HL-60/S4 (cell line): ENCODE measurements around the gene METAP2.

Experiments
- in situ Hi-C: fragments of 300-500 bp; cut with MboI; formaldehyde crosslinking; loops from 2 replicates; pipeline ENCODE4 v1.14.3; 2022; ENCODE audit warnings: low sequenced_read_pairs

The METAP2 gene

DNA sequence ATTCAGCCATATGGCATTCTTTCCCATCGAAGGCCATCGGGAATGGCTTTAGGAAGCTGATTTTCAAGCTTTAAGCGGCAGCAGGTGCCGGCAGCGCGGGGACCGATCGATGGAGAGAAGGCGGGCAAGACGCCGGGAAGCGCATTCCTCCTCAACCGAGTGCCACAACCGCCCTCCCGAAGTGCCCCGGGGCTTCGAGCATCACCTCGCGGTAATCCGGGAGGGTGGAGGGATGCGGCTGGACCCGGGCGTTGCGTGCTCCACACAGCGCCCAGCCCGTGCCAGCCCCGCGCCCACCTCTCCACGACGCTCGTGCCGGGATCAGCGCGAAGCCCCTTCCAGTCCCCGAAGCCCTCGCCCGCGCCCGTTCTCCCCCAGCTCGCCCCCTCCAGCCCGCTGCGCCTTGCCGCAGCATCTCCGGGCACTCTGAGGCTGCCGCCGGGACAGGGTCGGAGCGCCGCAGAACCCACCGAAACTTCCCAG, 74.1 kb downstream of the METAP2 start:
- in situ Hi-C loops: no loop called here

DNA sequence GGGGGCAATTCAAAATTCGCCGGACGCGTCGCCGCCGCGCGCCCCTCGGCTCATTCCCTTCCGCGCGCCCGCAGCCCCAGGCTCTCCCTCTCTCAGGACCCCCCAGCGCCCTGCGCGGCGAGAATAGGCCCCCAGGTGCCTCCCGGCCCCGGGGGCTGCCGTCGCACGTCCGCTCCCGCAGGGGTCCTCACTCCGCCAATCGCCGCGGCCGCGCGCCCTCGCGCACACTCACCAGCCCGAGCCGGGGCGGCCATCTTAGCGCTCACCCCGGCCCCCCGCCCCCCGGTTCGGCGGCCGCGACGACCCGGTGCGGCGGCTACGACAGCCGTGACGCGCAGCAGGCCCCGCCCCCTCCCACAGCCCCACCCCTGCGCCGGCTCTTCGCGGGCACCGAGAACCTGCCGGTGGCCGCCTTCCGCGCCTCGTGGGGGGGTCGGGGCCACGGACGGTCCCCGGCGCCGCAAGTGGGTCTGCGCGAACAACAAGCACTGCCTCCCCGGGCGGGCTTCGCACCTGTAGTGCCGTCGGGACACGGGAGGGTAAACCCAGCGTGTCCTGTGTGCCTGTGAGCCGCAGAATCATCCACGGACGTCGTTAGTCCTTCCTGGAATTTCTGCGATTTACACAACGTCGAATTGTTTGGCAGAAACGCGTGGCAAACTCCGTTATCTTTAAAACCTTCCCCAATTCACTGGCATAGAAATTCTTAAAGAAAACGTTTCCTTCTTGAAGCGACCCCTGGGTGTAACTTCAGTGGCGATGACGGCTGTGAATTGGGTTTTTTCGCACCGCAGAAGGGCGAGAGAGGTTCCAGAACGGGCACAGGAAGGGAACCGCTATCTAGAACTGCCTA, 74.8 kb downstream of the METAP2 start:
- in situ Hi-C loops: no loop called here

DNA sequence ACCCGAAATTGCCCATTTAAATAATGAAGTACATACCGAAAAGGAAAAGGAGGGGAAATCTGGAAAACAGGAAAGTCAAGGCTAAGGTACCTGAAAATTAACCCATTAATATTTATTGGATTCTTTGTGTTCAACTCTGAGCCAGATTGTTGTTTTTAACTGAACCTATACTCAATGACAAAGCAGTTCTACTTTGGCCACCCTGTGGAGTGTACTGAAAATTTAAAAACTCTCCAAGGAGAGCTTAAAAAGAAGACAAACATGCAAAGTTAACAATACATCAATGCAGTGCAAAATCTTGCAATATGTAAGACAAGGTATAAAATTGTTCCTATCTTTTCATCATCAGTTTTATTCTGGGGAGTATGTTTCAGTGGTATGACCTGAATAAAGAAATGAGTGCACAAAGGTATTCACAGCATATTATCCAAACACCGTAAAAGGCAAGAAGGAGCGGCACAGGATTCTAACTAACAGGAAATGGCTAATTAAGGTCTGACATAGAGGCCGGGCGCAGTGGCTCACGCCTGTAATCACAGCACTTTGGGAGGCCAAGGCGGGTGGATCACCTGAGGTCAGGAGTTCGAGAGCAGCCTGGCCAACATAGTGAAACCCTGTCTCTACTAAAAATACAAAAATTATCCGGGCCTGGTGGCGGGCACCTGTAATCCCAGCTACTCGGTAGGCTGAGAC, 75.6 kb downstream of the METAP2 start:
- in situ Hi-C loops: no loop called here

DNA sequence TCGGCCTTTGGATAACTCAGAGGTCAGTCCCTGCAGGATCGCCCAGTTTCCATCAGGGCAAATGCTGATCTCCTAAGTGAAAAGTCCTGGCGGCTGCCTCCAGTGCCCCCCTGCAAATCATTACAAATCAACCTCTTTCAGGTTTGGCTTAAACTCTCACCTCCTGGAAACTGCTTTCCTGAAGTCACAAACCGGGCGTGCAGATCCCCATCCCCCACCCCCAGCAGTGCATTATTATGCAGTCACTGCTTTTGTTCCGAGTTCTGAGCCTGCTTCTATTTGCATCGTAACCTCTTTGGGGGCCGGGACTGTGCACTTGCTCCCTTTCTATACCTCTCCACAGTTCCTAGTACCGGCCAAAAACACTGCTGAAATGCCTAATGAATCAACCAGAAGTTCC, 77.4 kb downstream of the METAP2 start, which contains the start of gene USP44:
Gene USP44 (minus strand): TSS at position 172 of the 400 bp plus-strand sequence. CDS start 17,220 bp downstream, outside the sequence.
- in situ Hi-C loops: no loop called here

DNA sequence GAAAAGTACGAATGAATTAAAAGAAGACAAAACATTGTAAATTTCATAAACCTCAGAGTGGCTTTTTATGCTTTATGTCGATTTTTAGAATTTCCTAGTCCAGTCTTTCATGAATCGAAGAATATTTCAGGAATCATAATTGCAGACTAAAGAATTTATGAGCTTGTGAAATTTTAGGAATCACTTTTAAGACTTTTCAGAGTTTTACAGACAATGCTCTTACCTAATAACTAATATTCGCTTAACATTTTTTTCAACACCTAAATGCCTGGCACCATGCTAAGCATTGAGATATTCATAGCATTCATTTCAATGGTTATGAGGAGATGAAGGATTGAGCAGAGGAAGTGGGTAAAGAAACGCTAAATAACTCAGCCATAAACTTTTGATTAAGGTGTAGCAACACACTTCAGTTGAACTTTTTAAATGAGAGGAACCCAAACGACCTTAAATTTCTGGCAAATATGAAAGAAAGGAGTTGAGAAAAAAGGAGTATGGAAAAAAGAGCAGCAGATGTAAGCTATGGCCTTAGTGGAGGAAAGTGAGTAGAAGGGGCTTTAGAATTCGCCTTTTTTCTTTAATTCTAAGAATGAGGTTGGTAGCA, 78.1 kb downstream of the METAP2 start:
- in situ Hi-C loops: no loop called here

DNA sequence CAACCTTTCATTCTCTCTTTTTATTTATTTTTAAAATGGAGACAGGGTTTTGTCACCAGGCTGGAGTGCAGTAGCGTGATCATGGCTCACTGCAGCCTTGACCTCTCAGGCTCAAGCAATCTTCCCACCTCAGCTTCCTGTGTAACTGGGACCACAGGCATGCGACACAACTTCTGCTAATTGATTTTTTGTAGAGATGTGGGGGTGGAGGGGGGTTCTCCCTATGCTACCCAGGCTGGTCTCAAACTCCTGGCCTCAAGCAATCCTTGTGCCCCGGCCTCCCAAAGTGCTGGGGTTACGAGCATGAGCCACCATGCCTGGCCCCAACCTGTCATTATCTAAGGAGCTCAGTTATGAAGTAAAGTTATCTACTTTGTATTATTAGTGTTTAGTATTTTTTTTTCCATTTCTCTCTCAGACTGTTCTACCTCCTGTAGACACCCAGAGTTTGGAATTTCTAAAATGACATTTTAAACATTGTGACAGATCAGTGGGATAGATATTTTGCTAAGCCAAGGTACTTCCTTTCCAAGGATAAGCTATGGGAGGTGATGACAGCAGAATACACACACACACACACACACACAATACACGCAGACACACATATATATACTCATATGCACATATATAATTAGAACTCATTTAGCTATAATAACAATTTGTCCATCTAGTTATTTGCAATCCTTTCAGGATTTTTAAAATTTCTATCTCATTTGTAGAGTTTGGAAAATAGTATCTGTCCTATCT, 79.4 kb downstream of the METAP2 start:
- in situ Hi-C loops: no loop called here

DNA sequence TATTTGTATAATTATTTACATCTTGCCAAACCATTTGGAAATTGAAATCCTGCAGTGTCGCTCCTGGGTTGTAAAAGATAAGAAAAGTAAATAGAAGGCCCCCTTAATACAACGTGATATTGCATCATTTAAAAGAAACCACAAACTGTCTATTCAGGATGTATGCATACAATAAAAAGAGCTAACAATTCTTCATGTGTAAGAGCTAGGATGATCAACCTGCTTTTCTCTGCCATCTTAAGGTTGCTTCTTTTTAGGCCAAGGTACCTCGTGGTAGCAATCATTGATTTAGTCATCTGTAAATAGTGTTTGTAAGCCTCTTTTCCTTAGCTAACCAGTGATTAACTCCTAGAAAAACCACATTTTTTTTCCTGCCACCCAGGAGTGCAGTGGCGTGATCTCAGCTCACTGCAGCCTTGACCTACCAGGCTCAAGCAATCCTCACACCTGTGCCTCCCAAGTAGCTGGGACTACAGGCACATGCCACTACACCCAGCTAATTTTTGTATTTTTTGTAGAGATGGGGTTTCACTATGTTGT, 80.7 kb downstream of the METAP2 start:
- in situ Hi-C loops: no loop called here

DNA sequence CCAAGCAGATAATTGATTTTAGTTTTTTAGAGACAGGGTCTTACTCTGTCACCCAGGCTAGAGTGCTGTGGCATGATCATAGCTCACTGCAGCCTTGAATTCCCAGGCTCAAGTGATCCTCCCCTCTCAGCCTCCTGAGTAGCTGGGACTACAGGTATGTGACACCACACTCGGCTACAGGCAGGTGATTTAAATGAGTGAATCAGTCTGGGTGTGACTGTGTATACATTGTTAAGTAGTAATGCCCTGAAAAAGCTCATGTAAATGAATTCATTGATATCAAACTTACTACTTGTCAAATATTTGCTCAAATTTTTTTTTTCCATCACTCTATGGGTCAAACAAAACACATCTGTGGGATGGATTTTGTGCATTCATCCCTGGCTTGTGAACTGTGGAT, 83.7 kb downstream of the METAP2 start:
- in situ Hi-C loops: no loop called here
